ENCODE results near the gene CD63.
"Not testable (repeated sequence)": the region's sequence is repeated elsewhere in the genome, so short reads cannot be mapped to it uniquely, and the experiment has no call there.

The CD63 gene

GRCh38 chr12:55728939-55729818 lies at the start of gene CD63:
TSS of gene CD63 (minus strand) at chr12:55729009. CDS start at chr12:55728341, 668 bp downstream.
- peak; percentile 95 for DNase-seq (ENCODE audit: low read depth, low spot score)

- DNase-seq (ENCODE audit: low read depth, low spot score) = no peak
These were observed 49.0 kb upstream of the CD63 start for GRCh38 chr12:55777856-55778255.

GRCh38 chr12:55771736-55772135 lies 42.9 kb upstream of the CD63 start:
- DNase-seq (ENCODE audit: low read depth, low spot score) = no peak

GRCh38 chr12:55767156-55767555 lies 38.3 kb upstream of the CD63 start:
- DNase-seq (ENCODE audit: low read depth, low spot score) = no peak

GRCh38 chr12:55765736-55766290 lies 37.0 kb upstream of the CD63 start:
- DNase-seq (ENCODE audit: low read depth, low spot score) = no peak

- DNase-seq (ENCODE audit: low read depth, low spot score) = no peak
These were observed 33.8 kb upstream of the CD63 start for GRCh38 chr12:55762646-55763045.

- no peak for DNase-seq (ENCODE audit: low read depth, low spot score)
These were observed 31.9 kb upstream of the CD63 start for GRCh38 chr12:55760663-55761062.

- DNase-seq (ENCODE audit: low read depth, low spot score) = not testable (repeated sequence)
These were observed 29.8 kb upstream of the CD63 start for GRCh38 chr12:55758575-55758974.

- DNase-seq (ENCODE audit: low read depth, low spot score) = no peak
These were observed 28.9 kb upstream of the CD63 start for GRCh38 chr12:55757701-55758100.

- peak; percentile 13 for DNase-seq (ENCODE audit: low read depth, low spot score)
These were observed 26.4 kb upstream of the CD63 start for GRCh38 chr12:55755246-55755645.

- no peak for DNase-seq (ENCODE audit: low read depth, low spot score)
These were observed 19.6 kb upstream of the CD63 start for GRCh38 chr12:55748230-55748993.

GRCh38 chr12:55746913-55747231 lies 18.1 kb upstream of the CD63 start:
- DNase-seq (ENCODE audit: low read depth, low spot score) = no peak

- peak; percentile 23 for DNase-seq (ENCODE audit: low read depth, low spot score)
These were observed 17.5 kb upstream of the CD63 start for GRCh38 chr12:55746174-55746912.

GRCh38 chr12:55745361-55746173 lies 16.8 kb upstream of the CD63 start:
- peak; percentile 48 for DNase-seq (ENCODE audit: low read depth, low spot score)

- peak; percentile 44 for DNase-seq (ENCODE audit: low read depth, low spot score)
These were observed 15.7 kb upstream of the CD63 start for GRCh38 chr12:55744340-55745030.

- peak; percentile 86 for DNase-seq (ENCODE audit: low read depth, low spot score)
These were observed 14.9 kb upstream of the CD63 start for GRCh38 chr12:55743406-55744339.

- peak; percentile 92 for DNase-seq (ENCODE audit: low read depth, low spot score)
These were observed 14.1 kb upstream of the CD63 start, which contains the start of gene GDF11 for GRCh38 chr12:55742719-55743405. TSS of gene GDF11 (plus strand) at chr12:55743122. CDS start at chr12:55743317, 195 bp downstream.

- DNase-seq (ENCODE audit: low read depth, low spot score) = no peak
These were observed 13.3 kb upstream of the CD63 start for GRCh38 chr12:55741931-55742680.
